ENCODE data around the gene RNF217. TPM values are rescaled to one million over a fixed set of nuclear protein-coding genes. Genes with fewer than 3 reads are reported as not detected.

RNF217 gene
- total RNA-seq, 1 donor from 2014 or later = 51.5 TPM

- H3K4me1 Mint-ChIP-seq (ENCODE audit: low read depth) = peaks cover 72% of the 10 kb centered on the region
- no peaks in the 10 kb centered on the region for H3K9me3 Mint-ChIP-seq (ENCODE audit: low read depth)
- peak overlapping the region; percentile 69 for H3K27ac Mint-ChIP-seq (ENCODE audit: unreplicated experiment)
- H3K4me3 Mint-ChIP-seq (ENCODE audit: unreplicated experiment) = no peak overlapping the region
- no peak for DNase-seq (ENCODE audit: low spot score)
- no peaks in the 10 kb centered on the region for H3K27me3 Mint-ChIP-seq (ENCODE audit: low read depth)
- no peak for TF ChIP-seq CTCF (IDR thresholded peaks at IDR 0.05)
- H3K36me3 Mint-ChIP-seq (ENCODE audit: low read depth) = peaks cover 10% of the 10 kb centered on the region
These were observed 37.0 kb downstream of the RNF217 start for GRCh38 chr6:124999105-124999764.

- TF ChIP-seq CTCF (IDR thresholded peaks at IDR 0.05) = no peak
- Mint-ChIP-seq H3K4me1 (ENCODE audit: low read depth) (peaks cover 57% of the 10 kb centered on the region), H3K9me3 (ENCODE audit: low read depth) (no peaks in the 10 kb centered on the region), H3K27ac (ENCODE audit: unreplicated experiment) (peak overlapping the region; percentile 43), H3K4me3 (ENCODE audit: unreplicated experiment) (no peak overlapping the region), H3K27me3 (ENCODE audit: low read depth) (no peaks in the 10 kb centered on the region), H3K36me3 (ENCODE audit: low read depth) (peaks cover 12% of the 10 kb centered on the region)
- no peak for DNase-seq (ENCODE audit: low spot score)
These were observed 39.6 kb downstream of the RNF217 start for GRCh38 chr6:125001684-125002405.

GRCh38 chr6:125002406-125002741 is 40.1 kb downstream of the RNF217 start:
- DNase-seq (ENCODE audit: low spot score) = no peak
- TF ChIP-seq CTCF (IDR thresholded peaks at IDR 0.05) = no peak
- H3K4me1 Mint-ChIP-seq (ENCODE audit: low read depth) = peaks cover 55% of the 10 kb centered on the region
- H3K4me3 Mint-ChIP-seq (ENCODE audit: unreplicated experiment) = peak overlapping the region; percentile 2
- H3K36me3 Mint-ChIP-seq (ENCODE audit: low read depth) = peaks cover 9% of the 10 kb centered on the region
- no peaks in the 10 kb centered on the region for H3K27me3 Mint-ChIP-seq (ENCODE audit: low read depth)
- H3K9me3 Mint-ChIP-seq (ENCODE audit: low read depth) = no peaks in the 10 kb centered on the region
- peak overlapping the region; percentile 33 for H3K27ac Mint-ChIP-seq (ENCODE audit: unreplicated experiment)

GRCh38 chr6:125003070-125003469 is 40.8 kb downstream of the RNF217 start:
- Mint-ChIP-seq H3K27ac (ENCODE audit: unreplicated experiment) (no peak overlapping the region), H3K4me1 (ENCODE audit: low read depth) (peaks cover 56% of the 10 kb centered on the region), H3K9me3 (ENCODE audit: low read depth) (peaks cover 2% of the 10 kb centered on the region), H3K4me3 (ENCODE audit: unreplicated experiment) (no peak overlapping the region), H3K36me3 (ENCODE audit: low read depth) (peaks cover 5% of the 10 kb centered on the region), H3K27me3 (ENCODE audit: low read depth) (no peaks in the 10 kb centered on the region)
- DNase-seq (ENCODE audit: low spot score) = no peak
- no peak for TF ChIP-seq CTCF (IDR thresholded peaks at IDR 0.05)

GRCh38 chr6:125004198-125004597 is 42.0 kb downstream of the RNF217 start:
- TF ChIP-seq CTCF (IDR thresholded peaks at IDR 0.05) = no peak
- Mint-ChIP-seq H3K27ac (ENCODE audit: unreplicated experiment) (no peak overlapping the region), H3K4me3 (ENCODE audit: unreplicated experiment) (no peak overlapping the region), H3K27me3 (ENCODE audit: low read depth) (no peaks in the 10 kb centered on the region), H3K9me3 (ENCODE audit: low read depth) (peaks cover 2% of the 10 kb centered on the region), H3K36me3 (ENCODE audit: low read depth) (peaks cover 4% of the 10 kb centered on the region), H3K4me1 (ENCODE audit: low read depth) (peaks cover 61% of the 10 kb centered on the region)
- no peak for DNase-seq (ENCODE audit: low spot score)

All from chondrocyte (in vitro differentiated cells).